K562 (cell line): ENCODE measurements around the gene NRARP. TPM values are rescaled to one million over a fixed set of nuclear protein-coding genes. Genes with fewer than 3 reads are reported as not detected.

Experiments used
- ATAC-seq: fragments of 200-7000 bp; cut with Tn5 transposase; 3 replicates; pipeline ENCODE4 v1.9.1; 2020; ENCODE audit warnings: moderate library complexity
- BruUV-seq: library from RNA; stranded (reverse); fragments of 400-500 nt; replicated peaks from 2 replicates; lab custom pipeline; 2021; lab: Mats Ljungman, UMichigan
- CTCF ChIA-PET: fragments of 300-600 bp; formaldehyde crosslinking; extraction: SDS; loops from one replicate; lab custom pipeline; 2021; ENCODE audit warnings: low intra/inter-chr PET ratio; lab: Yijun Ruan, JAX
- POLR2A ChIA-PET: fragments of 300-600, 350-650 bp; sonication (Branson Sonifier 250); formaldehyde crosslinking; extraction: SDS; loops from one replicate; lab custom pipeline; 2021; ENCODE audit warnings: antibody characterized with exemption, inconsistent platforms; lab: Yijun Ruan, JAX
- DNase-seq, 4 experiments: peaks; one replicate each; pipeline versions ENCODE4 v3.0.0 to v3.0.0-alpha.2; 2011 to 2018; ENCODE audit warnings: low spot score in 3 of 4, mixed read lengths in 3 of 4; ENCODE audit errors: extremely low read depth in 1 of 4
- FAIRE-seq: peaks from 2 replicates; lab custom pipeline; 2011; peaks lifted over from hg19 to GRCh38; lab: Jason Lieb, UNC
- H2AFZ ChIP-seq: 2 replicates; pipeline ENCODE4 v1.6.0; 2011; ENCODE audit warnings: low read depth, low read length, control low read depth, inconsistent platforms
- H3K27ac ChIP-seq: fragments of 200-600 bp; 3 replicates; pipeline ENCODE4 v1.8.0; 2011; ENCODE audit warnings: low read depth, mild to moderate bottlenecking, control low read depth, inconsistent platforms, low read length, moderate library complexity, mixed read lengths; ENCODE audit errors: extremely low read depth
- H3K27me3 ChIP-seq, 2 experiments: fragments of 300-600 bp in 1 of 2; 2 replicates in 1 of 2; 3 replicates in 1 of 2; pipeline versions ENCODE4 v1.6.0 to v1.8.0; 2011; ENCODE audit warnings: inconsistent platforms in 2 of 2, low read length in 2 of 2, mild to moderate bottlenecking in 1 of 2, mixed read lengths in 1 of 2, moderate library complexity in 1 of 2; ENCODE audit not compliant: control insufficient read depth in 2 of 2, insufficient read depth in 2 of 2
- H3K36me3 ChIP-seq: fragments of 300-600 bp; 3 replicates; pipeline ENCODE4 v1.8.0; 2011; ENCODE audit warnings: mild to moderate bottlenecking, low read length, inconsistent platforms; ENCODE audit not compliant: control insufficient read depth, insufficient read depth
- H3K4me1 ChIP-seq, 2 experiments: fragments of 200-600 bp in 1 of 2; replicated peaks in 1 of 2; 2 replicates in 1 of 2; 3 replicates in 1 of 2; pipeline versions ENCODE4 v1.5.1 to v1.8.0; 2011; ENCODE audit warnings: inconsistent platforms in 2 of 2, low read length in 2 of 2, mild to moderate bottlenecking in 1 of 2, mixed read lengths in 1 of 2, moderate library complexity in 1 of 2; ENCODE audit not compliant: control insufficient read depth in 2 of 2, insufficient read depth in 2 of 2
- H3K4me2 ChIP-seq: 2 replicates; pipeline ENCODE4 v1.6.1; 2011; ENCODE audit warnings: low read length, control low read depth, inconsistent platforms, mixed read lengths; ENCODE audit not compliant: insufficient read depth
- H3K4me3 ChIP-seq: fragments of 200-600 bp; sonication (generic), shearing (Covaris generic); 2 replicates; pipeline ENCODE4 v1.5.1; 2016; ENCODE audit warnings: control low read depth, inconsistent platforms
- H3K79me2 ChIP-seq: fragments of 200-600 bp; 3 replicates; pipeline ENCODE4 v1.8.0; 2011; ENCODE audit warnings: low read length, inconsistent platforms; ENCODE audit not compliant: control insufficient read depth, insufficient read depth
- H3K9ac ChIP-seq, 2 experiments: 2 replicates each; pipeline versions ENCODE4 v1.6.0 to v1.6.1; 2011; ENCODE audit warnings: low read depth in 2 of 2, low read length in 2 of 2, control low read depth in 1 of 2, inconsistent platforms in 1 of 2, mild to moderate bottlenecking in 1 of 2, mixed read lengths in 1 of 2; ENCODE audit not compliant: insufficient read depth in 1 of 2
- H3K9me1 ChIP-seq: one replicate; pipeline ENCODE4 v1.6.0; 2011; ENCODE audit warnings: inconsistent platforms, mild to moderate bottlenecking, low read length, moderate library complexity; ENCODE audit not compliant: control insufficient read depth, insufficient read depth
- H3K9me3 ChIP-seq: replicated peaks from 2 replicates; pipeline ENCODE4 v1.5.1; 2011; ENCODE audit warnings: low read depth, low read length, inconsistent platforms; ENCODE audit not compliant: control insufficient read depth, insufficient read depth
- H4K20me1 ChIP-seq: replicated peaks from 2 replicates; pipeline ENCODE4 v1.6.1; 2011; ENCODE audit warnings: low read length, inconsistent platforms, mixed read lengths; ENCODE audit not compliant: control insufficient read depth, insufficient read depth
- BRD9 ChIP-seq: fragments of 450-650 bp; IDR thresholded peaks from 2 replicates; pipeline ENCODE4 v1.6.1; 2018; ENCODE audit warnings: low read depth; ENCODE audit not compliant: partially characterized antibody
- CEBPZ ChIP-seq: fragments of 150-350 bp; IDR thresholded peaks from 2 replicates; pipeline ENCODE4 v1.6.1; 2014; ENCODE audit warnings: low read depth, mild to moderate bottlenecking, low read length, borderline replicate concordance
- ELF2 ChIP-seq: fragments of 250-450 bp; sonication (Bioruptor Pico); IDR thresholded peaks from 2 replicates; pipeline ENCODE4 v1.5.0; 2021; ENCODE audit warnings: mild to moderate bottlenecking
- FOS ChIP-seq: IDR thresholded peaks from 3 replicates; pipeline ENCODE4 v1.6.1; 2011; ENCODE audit not compliant: insufficient read length; ENCODE audit errors: extremely low read depth
- FOXK2 ChIP-seq, 2 experiments: fragments of 450-650 bp; IDR thresholded peaks in 1 of 2; conservative IDR thresholded peaks in 1 of 2; 2 replicates each; pipeline ENCODE4 v1.6.1; 2016; ENCODE audit warnings: low read depth in 2 of 2, mild to moderate bottlenecking in 1 of 2
- GTF2B ChIP-seq: IDR thresholded peaks from 2 replicates; pipeline ENCODE4 v1.6.1; 2011; ENCODE audit not compliant: insufficient read length; ENCODE audit errors: extremely low read depth
- NFIC ChIP-seq: fragments of 450-650 bp; IDR thresholded peaks from 2 replicates; pipeline ENCODE4 v1.6.1; 2017; ENCODE audit warnings: mild to moderate bottlenecking, inconsistent platforms
- NFXL1 ChIP-seq: fragments of 450-650 bp; formaldehyde crosslinking; IDR thresholded peaks from 2 replicates; pipeline ENCODE4 v1.4.0; 2021; ENCODE audit warnings: mild to moderate bottlenecking
- PBX2 ChIP-seq, 2 experiments: IDR thresholded peaks in 1 of 2; conservative IDR thresholded peaks in 1 of 2; 2 replicates each; pipeline ENCODE4 v1.6.1; 2016; ENCODE audit warnings: low read depth in 2 of 2, mild to moderate bottlenecking in 1 of 2, missing compliant biosample characterization in 1 of 2, missing genetic modification characterization in 1 of 2, moderate library complexity in 1 of 2
- SUPT5H ChIP-seq: fragments of 450-650 bp; IDR thresholded peaks from 2 replicates; pipeline ENCODE4 v1.6.1; 2016
- TGIF2 ChIP-seq: sonication (generic); formaldehyde crosslinking; IDR thresholded peaks from 2 replicates; pipeline ENCODE4 v1.8.1; 2022; ENCODE audit warnings: mild to moderate bottlenecking, missing genetic modification reagents, moderate library complexity
- ZFP36 ChIP-seq: fragments of 150-350 bp; IDR thresholded peaks from 2 replicates; pipeline ENCODE4 v1.6.1; 2018; ENCODE audit warnings: low read length, low read depth; ENCODE audit not compliant: partially characterized antibody
- ZNF12 ChIP-seq: sonication (generic); formaldehyde crosslinking; IDR thresholded peaks from 2 replicates; pipeline ENCODE4 v1.4.0; 2020; ENCODE audit warnings: mild to moderate bottlenecking, missing genetic modification reagents
- ZNF79 ChIP-seq: fragments of 250-450 bp; sonication (Bioruptor Pico); IDR thresholded peaks from 2 replicates; pipeline ENCODE4 v1.4.0; 2020; ENCODE audit warnings: low read depth, mild to moderate bottlenecking, moderate library complexity
- WGBS: fragments of 100-300 bp; shearing (Covaris generic); methylation state at CpG from one replicate; pipeline ENCODE4 v1.1.6; 2016; ENCODE audit warnings: low coverage, mixed read lengths; ENCODE audit not compliant: insufficient coverage; ENCODE audit errors: missing lambda C conversion rate; 5-methylcytosine and 5-hydroxymethylcytosine counted together
- in situ Hi-C: fragments of 300-500 bp; cut with MboI; formaldehyde crosslinking; loops from 4 replicates; pipeline ENCODE4 v1.15.0; 2018; ENCODE audit warnings: inconsistent platforms, mixed read lengths
- intact Hi-C: fragments of 100-400 bp; cut with micrococcal nuclease; formaldehyde crosslinking; loops from 2 replicates; pipeline ENCODE4 v1.14.2; 2022
- polyA plus RNA-seq, 8 experiments: library from polyadenylated mRNA; depleted of rRNA in 4 of 8; stranded (reverse) in 5 of 8; unstranded in 3 of 8; fragments of >200 nt; fragmentation: Nextera tagmentation in 2 of 8; fragmentation: Illumina TruSeq in 1 of 8; extraction: Ambion mirVana in 2 of 8; extraction: Trizol in 1 of 8; gene quantifications; 2 replicates each; pipeline versions ENCODE4 v1.2.1 to v1.2.3, GENCODE V29; 2011 to 2014; ENCODE audit warnings: inconsistent platforms in 1 of 8, missing spikeins in 1 of 8
- total RNA-seq, 7 experiments: library from RNA; depleted of rRNA in 6 of 7; stranded (reverse); fragments of >200 nt in 6 of 7; fragmentation: Illumina TruSeq in 2 of 7; extraction: Trizol in 2 of 7; gene quantifications; 2 replicates each; pipeline versions ENCODE4 v1.2.1 to v1.2.3, GENCODE V29; 2011 to 2021; ENCODE audit warnings: low replicate concordance in 1 of 7

NRARP gene
- total and polyA plus RNA-seq, 9 of the 15 experiments (the other 6 are each of a cell fraction or from before 2014, with no cell fraction given): 2.0 to 24.5 (median 7.2) TPM; not detected in 2

- Histone ChIP-seq H2AFZ (peak within 1 kb of the TSS; percentile 91), H3K9me1 (no peaks in the 10 kb centered on the region), H3K27ac (peak within 1 kb of the TSS; percentile 84), H3K4me1 (peaks cover 13 to 68% of the 10 kb centered on the region in 2 experiments), H3K4me3 (peak within 1 kb of the TSS; percentile 100), H3K4me2 (peak within 1 kb of the TSS; percentile 97), H4K20me1 (no peaks in the 10 kb centered on the region; the same call in 1 of the 2 replicates), H3K9me3 (no peaks in the 10 kb centered on the region), H3K9ac (peak within 1 kb of the TSS; percentile 90 to 95), H3K79me2 (peaks cover 39% of the 10 kb centered on the region), H3K36me3 (peaks cover 29% of the 10 kb centered on the region), H3K27me3 (no peaks in the 10 kb centered on the region)
- intact Hi-C loops: loop anchor here (2.0 kb wide), 2 partner anchors 14 to 22 kb away; partner anchors contain the start of genes TOR4A and TUBB4B
- TSS peak; percentile 84 for BruUV-seq
- in situ Hi-C loops: no loop called here
- POLR2A ChIA-PET: interaction anchor here (0.6 to 8.3 kb wide), 8 partner anchors 12 to 395 kb away, joined by 3 to 221 read pairs (median 4); partner anchors contain the start of gene TUBB4B
- FAIRE-seq (peak; percentile 77), ATAC-seq (peak; percentile 82), DNase-seq (peak; percentile 94 to 99 (median 98))
- CTCF ChIA-PET: interaction anchor here (1.1 kb wide), 1 partner anchor 18 kb away, joined by 3 read pairs; no protein-coding TSS in a partner anchor
- WGBS: under 1% methylated on average over 68 of the region's 105 CpGs
- TF ChIP-seq FOXK2 (conservative IDR thresholded peaks at IDR 0.05 in 1 of 2, IDR thresholded peaks at IDR 0.05 in 1 of 2; ENCODE audit: low read depth in 2 of 2) (no peak), PBX2 (CRISPR knock-in tag; IDR thresholded peaks at IDR 0.05; ENCODE audit: low read depth) (no peak), PBX2 (tag; conservative IDR thresholded peaks at IDR 0.05; ENCODE audit: low read depth) (no peak), ELF2 (CRISPR knock-in tag) (peak; percentile 91; the same call in 1 of the 2 replicates), ZFP36 (no peak), SUPT5H (peak; percentile 86), CEBPZ (no peak), BRD9 (no peak), ZNF12 (CRISPR knock-in tag) (peak; percentile 57; the same call in 1 of the 2 replicates), NFXL1 (CRISPR knock-in tag) (no peak), GTF2B (no peak), TGIF2 (CRISPR knock-in tag) (no peak), NFIC (peak; percentile 42; the same call in 1 of the 2 replicates), FOS (no peak), ZNF79 (CRISPR knock-in tag) (no peak)
Observed at GRCh38 chr9:137254624-137255447, 47.2 kb downstream of the NRARP start, which contains the start of gene NELFB. NELFB (plus strand) TSS chr9:137255327.
